G401 (cell line): Measurements from ENCODE around the gene AGRP. TPM values are rescaled to one million over a fixed set of nuclear protein-coding genes. Genes with fewer than 3 reads are reported as not detected.
"Not testable (repeated sequence)": the region's sequence is repeated elsewhere in the genome, so short reads cannot be mapped to it uniquely, and the experiment has no call there.

Experiments used
- DNase-seq: peaks from one replicate; pipeline ENCODE4 v3.0.0-alpha.2; 2015; ENCODE audit warnings: low spot score
- in situ Hi-C: cut with HindIII; loops from 2 replicates; pipeline ENCODE4 v1.10.0; 2016; ENCODE audit warnings: low sequenced_read_pairs, mixed read lengths
- total RNA-seq: library from RNA; depleted of rRNA; stranded (reverse); fragments of >200 nt; shearing (Covaris generic); gene quantifications from 2 replicates; pipeline ENCODE4 v1.2.3, GENCODE V29; 2014

The AGRP gene
- total RNA-seq, 1 experiment from 2014 or later: not detected

GRCh38 chr16:67509016-67509415, 25.7 kb upstream of the AGRP start:
- in situ Hi-C loops: no loop called here
- DNase-seq: no peak

- no peak for DNase-seq
- in situ Hi-C loops: no loop called here
Observed at GRCh38 chr16:67506468-67506867, 23.1 kb upstream of the AGRP start.

- DNase-seq: no peak
Observed at GRCh38 chr16:67504031-67505021, 21.0 kb upstream of the AGRP start.

DNA sequence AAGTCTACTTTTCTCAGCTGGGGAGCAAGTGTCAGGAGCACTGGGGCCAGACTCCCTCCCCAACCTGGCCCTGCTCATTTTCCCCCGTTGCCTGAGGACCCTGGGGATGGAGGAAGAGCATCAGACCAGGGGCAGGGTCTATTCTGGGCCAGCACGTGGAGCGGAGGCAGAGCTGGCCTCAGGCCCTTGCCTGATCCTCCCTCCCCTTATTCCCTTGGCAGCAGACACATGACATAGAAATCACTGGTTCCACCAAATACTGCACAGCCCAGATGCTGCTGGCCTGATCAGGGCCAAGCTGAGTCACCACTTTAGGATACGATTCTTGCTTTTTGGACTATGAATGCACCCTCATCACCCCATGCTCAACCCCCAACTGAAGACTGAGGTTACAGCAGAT, 15.8 kb upstream of the AGRP start:
- no peak for DNase-seq
- in situ Hi-C loops: no loop called here

More at GRCh38 chr16:67504031-67505021, 21.0 kb upstream of the AGRP start:
- in situ Hi-C loops: no loop called here

GRCh38 chr16:67490335-67491096, 7.2 kb upstream of the AGRP start:
- in situ Hi-C loops: no loop called here
- no peak for DNase-seq

DNA sequence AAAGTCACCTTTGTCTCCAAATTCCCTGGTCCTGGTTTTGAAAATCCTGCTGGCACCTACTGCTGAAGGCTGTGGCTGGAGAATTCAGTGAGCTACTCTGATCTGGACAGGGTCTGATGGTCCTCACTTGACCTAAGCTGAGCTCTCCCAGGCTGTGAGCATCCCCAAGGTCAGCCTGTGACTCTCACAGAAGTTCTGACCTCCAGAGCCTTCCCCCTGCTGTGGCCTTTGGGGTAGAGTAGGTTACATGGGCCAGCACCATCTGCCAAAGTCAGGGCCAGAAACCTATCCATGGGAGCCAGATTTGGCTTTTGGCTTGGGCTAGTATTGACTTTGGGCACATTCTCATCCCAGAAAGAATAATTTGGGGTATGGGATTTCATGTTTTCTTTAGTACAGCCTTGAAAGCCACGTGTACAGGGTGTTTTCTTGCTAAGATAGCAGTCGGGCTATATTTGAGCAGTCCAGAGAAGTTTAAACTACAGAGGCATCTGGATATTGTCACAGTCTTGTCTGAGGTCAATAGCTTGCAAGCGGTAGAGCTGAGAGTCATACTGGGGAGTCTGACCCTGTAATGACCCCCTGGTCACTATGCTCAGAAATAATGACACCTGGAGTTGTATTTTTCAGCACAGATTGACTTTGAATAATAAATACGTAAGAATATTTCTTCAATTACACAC, 6.2 kb upstream of the AGRP start:
- no peak for DNase-seq
- in situ Hi-C loops: no loop called here

GRCh38 chr16:67487561-67487960, 4.2 kb upstream of the AGRP start:
- in situ Hi-C loops, DNase-seq: not testable (repeated sequence)

DNA sequence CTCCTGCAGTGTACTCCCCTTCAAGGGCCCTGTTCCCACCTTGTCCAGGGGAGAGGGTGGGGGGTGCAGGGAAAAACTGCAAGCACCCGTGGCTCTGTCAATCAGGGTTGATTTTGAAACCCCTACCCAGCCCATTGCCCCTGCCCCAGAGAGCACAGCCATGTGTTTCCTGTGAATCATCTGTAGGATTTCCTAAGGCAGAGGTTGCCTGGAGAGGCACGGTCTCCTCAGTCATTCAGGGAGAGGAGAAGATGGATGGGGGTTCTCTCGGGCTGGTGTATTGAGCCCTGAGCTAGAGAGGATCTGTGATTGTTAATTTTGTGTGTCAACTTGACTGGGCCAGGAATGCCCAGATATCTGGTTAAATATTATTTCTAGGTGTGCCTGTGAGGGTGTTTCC, 3.5 kb upstream of the AGRP start:
- DNase-seq: no peak
- in situ Hi-C loops: no loop called here

- in situ Hi-C loops: loop anchor here (5.0 kb wide), 1 partner anchor 37 kb away; no protein-coding TSS in a partner anchor
Observed at GRCh38 chr16:67483731-67484525, 581 bp upstream of the AGRP start.

DNA sequence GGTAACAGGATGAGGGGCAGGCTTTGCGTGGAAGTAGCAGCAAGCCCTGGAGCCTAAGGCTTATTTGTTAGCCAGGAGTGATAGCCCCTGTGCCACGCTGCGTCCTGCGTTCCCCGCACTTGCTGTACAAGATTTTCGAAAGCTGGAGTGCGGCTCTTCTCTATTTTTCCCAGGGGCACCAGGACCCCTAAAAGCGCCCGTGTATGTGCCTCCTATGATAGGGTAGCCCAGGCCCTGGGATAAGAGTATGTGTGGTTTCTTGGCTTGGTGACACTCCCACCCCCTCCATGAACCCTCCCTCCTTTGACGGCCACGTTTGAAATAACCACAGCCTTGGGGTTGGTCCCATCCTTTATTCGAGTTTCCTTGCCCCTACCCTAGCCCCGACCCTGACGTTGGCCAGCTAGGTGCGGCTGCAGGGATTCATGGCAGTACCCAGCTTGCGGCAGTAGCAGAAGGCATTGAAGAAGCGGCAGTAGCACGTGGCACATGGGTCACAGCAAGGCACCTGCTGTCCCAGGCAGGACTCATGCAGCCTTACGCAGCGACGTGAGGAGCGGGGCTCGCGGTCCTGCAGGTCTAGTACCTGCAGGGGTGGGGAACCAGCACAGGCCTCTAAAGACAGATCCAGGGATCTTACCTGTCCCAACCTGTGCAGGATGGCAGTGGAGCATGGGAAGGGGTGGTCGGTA, 968 bp downstream of the AGRP start:
- peak; percentile 39 for DNase-seq
- in situ Hi-C loops: loop anchor here (5.0 kb wide), 1 partner anchor 35 kb away; no protein-coding TSS in a partner anchor

More at GRCh38 chr16:67483731-67484525, 581 bp upstream of the AGRP start:
- DNase-seq: no peak

DNA sequence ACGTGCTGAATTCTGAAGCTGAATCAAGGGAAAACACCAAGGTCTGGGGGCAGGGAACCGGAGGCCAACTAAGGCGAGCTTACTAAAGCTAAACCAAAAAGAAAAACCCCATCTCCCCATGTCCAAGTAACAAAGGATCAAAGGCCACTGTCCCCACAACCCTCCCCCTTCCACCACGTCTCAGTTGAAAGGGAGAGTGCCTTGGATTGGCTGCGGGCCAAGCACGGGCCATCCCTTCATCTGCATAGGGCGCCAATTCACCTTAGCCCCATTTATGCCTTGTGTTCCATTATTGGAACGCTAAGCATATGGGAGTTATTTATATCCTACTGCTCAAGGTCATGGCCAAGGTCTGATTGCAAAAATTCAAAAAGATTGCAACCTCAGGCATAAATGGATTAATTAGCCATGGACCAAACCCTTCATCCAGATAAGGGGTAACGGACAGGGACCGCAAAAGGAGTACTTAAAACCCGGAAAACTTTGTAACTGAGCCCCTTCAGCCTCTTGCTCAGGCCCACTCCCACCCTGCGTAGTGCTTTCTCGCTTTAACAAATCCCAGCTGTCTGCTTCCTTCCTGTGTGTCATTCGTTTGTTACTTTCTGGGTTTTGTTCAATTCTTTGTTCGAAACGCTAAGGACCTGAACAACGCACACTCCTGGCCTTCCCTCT, 1.6 kb downstream of the AGRP start:
- DNase-seq: peak; percentile 30
- in situ Hi-C loops: loop anchor here (5.0 kb wide), 1 partner anchor 34 kb away; no protein-coding TSS in a partner anchor

DNA sequence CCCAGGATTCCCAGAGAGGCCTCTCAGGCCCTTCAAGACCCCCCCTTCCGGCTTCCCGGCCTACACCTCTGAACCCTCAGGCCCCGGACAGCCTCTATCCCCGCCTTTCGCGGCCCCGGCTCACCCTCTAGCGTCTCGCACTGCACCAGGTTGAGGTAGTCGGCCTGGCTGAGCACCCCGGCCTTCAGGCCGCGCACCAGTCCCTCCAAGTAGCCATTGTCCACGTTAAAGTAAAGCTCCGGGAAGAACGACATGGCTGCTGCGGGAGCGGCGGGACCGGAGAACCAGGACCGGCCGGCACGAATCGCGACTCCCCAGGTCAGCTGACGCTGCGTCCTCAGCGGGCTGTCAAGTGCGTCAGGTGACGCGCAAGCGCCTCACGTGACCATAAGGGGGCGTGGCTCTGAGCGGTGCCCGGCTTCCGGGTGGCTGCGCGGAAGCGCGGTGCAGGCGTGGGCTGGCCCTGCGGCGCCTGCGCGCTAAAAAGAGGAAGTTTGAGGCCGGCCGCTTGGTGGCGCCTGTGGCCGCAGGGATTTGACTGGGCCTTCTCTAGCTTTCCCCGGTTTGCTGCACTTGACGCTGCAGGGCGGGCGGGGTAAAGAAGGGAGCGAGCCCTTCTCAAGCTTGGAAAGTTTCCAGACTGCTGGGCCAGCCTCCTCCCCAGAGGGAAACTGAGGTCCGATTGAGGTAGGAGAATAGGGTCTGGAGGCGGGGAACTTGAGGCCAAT, 2.4 kb downstream of the AGRP start, which contains the start of gene ATP6V0D1:
ATP6V0D1 (minus strand) TSS at position 325 of the 728 bp plus-strand sequence; CDS start at position 254, 71 bp downstream.
- in situ Hi-C loops: loop anchor here (5.0 kb wide), 1 partner anchor 34 kb away; no protein-coding TSS in a partner anchor
- DNase-seq: peak; percentile 97

GRCh38 chr16:67477960-67478554, 5.3 kb downstream of the AGRP start:
- in situ Hi-C loops: no loop called here
- DNase-seq: no peak

DNA sequence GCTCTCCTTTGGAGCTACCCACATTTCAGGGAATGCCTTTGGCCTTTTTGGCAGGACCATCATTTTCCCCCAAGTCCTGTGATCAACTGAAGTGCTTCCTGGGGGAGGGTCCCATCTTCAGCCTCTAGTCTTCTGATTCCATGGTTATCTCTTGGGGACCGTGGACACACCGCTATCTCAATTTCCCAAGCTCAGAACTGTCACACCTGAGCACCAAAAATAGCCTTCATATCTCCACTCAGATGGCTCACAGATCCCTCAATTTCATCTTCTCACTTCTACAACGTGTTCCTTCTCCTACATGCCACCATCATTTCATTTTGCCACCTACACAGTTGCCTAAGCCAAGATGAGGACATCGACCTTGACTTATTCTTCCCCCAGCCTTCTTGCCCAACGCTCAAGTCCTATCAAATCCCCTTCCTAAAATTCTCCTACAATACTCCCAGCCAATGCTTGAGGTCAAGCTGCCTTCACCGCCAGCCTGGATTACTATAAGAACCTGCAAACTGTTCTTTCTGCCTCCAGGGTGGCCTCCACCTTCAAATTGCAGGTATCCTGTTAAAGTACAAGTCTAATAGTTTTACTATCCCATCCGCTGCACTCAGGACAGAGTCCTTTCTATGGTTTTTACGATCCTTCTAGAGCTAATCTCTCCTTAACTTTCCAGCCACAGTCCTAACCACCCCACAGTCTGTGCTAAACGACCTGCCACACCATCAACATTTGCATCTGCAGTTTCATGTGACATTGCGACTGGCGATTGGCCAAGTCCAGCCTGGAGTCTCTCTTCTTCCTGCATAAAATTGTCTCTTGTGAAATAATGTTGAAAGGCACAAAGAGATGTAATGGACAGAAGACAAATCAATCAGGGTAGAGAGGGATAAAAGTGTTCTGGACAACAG, 8.5 kb downstream of the AGRP start:
- in situ Hi-C loops: no loop called here
- no peak for DNase-seq

GRCh38 chr16:67471758-67472384, 11.5 kb downstream of the AGRP start:
- in situ Hi-C loops: no loop called here
- DNase-seq: no peak
